Pulmonary artery endothelial cell (primary cell): ENCODE measurements around the gene KMT2B. TPM values are rescaled to one million over a fixed set of nuclear protein-coding genes. Genes with fewer than 3 reads are reported as not detected.
"Not testable (repeated sequence)": the region's sequence is repeated elsewhere in the genome, so short reads cannot be mapped to it uniquely, and the experiment has no call there.

Experiments
- DNase-seq: peaks from one replicate; pipeline ENCODE4 v3.0.0-alpha.2; 2011; ENCODE audit warnings: low read depth, low spot score
- total RNA-seq: library from RNA; depleted of rRNA; stranded (reverse); fragments of >200 nt; gene quantifications from 2 replicates; pipeline ENCODE4 v1.2.3, GENCODE V29; 2014

The KMT2B gene
- total RNA-seq, result 4.4 and 5.4 TPM in 2 replicates

GRCh38 chr19:35717665-35718344, at the start of gene KMT2B:
TSS of gene KMT2B (plus strand) at chr19:35718003. CDS start at chr19:35718019, 16 bp downstream.
- DNase-seq, result no peak

GRCh38 chr19:35669566-35669965, 48.2 kb upstream of the KMT2B start:
- no peak for DNase-seq

- no peak for DNase-seq
Measured at GRCh38 chr19:35669974-35670373, 47.8 kb upstream of the KMT2B start.

- no peak for DNase-seq
Measured at GRCh38 chr19:35670686-35671085, 47.1 kb upstream of the KMT2B start.

GRCh38 chr19:35671818-35672217, 46.0 kb upstream of the KMT2B start:
- DNase-seq, result no peak

GRCh38 chr19:35673121-35673804, 44.5 kb upstream of the KMT2B start:
- DNase-seq, result no peak

- no peak for DNase-seq
Measured at GRCh38 chr19:35675589-35676140, 42.1 kb upstream of the KMT2B start.

- no peak for DNase-seq
Measured at GRCh38 chr19:35689836-35690235, 28.0 kb upstream of the KMT2B start.

- DNase-seq, result not testable (repeated sequence)
Measured at GRCh38 chr19:35691106-35691505, 26.7 kb upstream of the KMT2B start.

- DNase-seq, result no peak
Measured at GRCh38 chr19:35692010-35692409, 25.8 kb upstream of the KMT2B start.

GRCh38 chr19:35693422-35693821, 24.4 kb upstream of the KMT2B start:
- DNase-seq, result no peak

- peak; percentile 47 for DNase-seq
Measured at GRCh38 chr19:35693835-35694599, 23.8 kb upstream of the KMT2B start.

- no peak for DNase-seq
Measured at GRCh38 chr19:35695895-35696422, 21.8 kb upstream of the KMT2B start.

- no peak for DNase-seq
Measured at GRCh38 chr19:35696835-35697234, 21.0 kb upstream of the KMT2B start.

- DNase-seq, result peak; percentile 94
Measured at GRCh38 chr19:35702223-35703012, 15.4 kb upstream of the KMT2B start.

- DNase-seq, result no peak
Measured at GRCh38 chr19:35703343-35703742, 14.5 kb upstream of the KMT2B start.

GRCh38 chr19:35704218-35704617, 13.6 kb upstream of the KMT2B start, which contains the start of gene ZBTB32:
TSS of gene ZBTB32 (plus strand) at chr19:35704558. CDS start at chr19:35714627, 10,069 bp downstream.
- DNase-seq, result no peak

- no peak for DNase-seq
Measured at GRCh38 chr19:35708391-35708790, 9.4 kb upstream of the KMT2B start.

GRCh38 chr19:35710784-35711723, 6.7 kb upstream of the KMT2B start:
- no peak for DNase-seq
